Neuronal stem cell (in vitro differentiated cells): ENCODE measurements around the gene FSCN2.

Source experiments
- DNase-seq: peaks from one replicate; pipeline ENCODE4 v3.0.0-alpha.2; 2013; ENCODE audit warnings: low spot score
- H2AFZ ChIP-seq: one replicate; pipeline ENCODE4 v1.6.1; 2013; ENCODE audit warnings: mild to moderate bottlenecking, low read length, inconsistent platforms
- H2AK5ac ChIP-seq: 2 replicates; pipeline ENCODE4 v1.6.1; 2013; ENCODE audit warnings: low read depth, mild to moderate bottlenecking, inconsistent platforms, low read length, moderate library complexity, mixed read lengths
- H2BK120ac ChIP-seq: 2 replicates; pipeline ENCODE4 v1.6.1; 2013; ENCODE audit warnings: low read depth, mild to moderate bottlenecking, inconsistent platforms, low read length, moderate library complexity, mixed read lengths
- H2BK12ac ChIP-seq: one replicate; pipeline ENCODE4 v1.6.1; 2013; ENCODE audit warnings: low read length, inconsistent platforms
- H2BK15ac ChIP-seq: 2 replicates; pipeline ENCODE4 v1.6.1; 2013; ENCODE audit warnings: mild to moderate bottlenecking, low read length, inconsistent platforms, mixed read lengths
- H2BK5ac ChIP-seq: one replicate; pipeline ENCODE4 v1.6.1; 2013; ENCODE audit warnings: inconsistent platforms, mild to moderate bottlenecking, low read length, moderate library complexity
- H3K14ac ChIP-seq: one replicate; pipeline ENCODE4 v1.6.1; 2013; ENCODE audit warnings: low read length, inconsistent platforms
- H3K18ac ChIP-seq: 2 replicates; pipeline ENCODE4 v1.6.1; 2013; ENCODE audit warnings: low read length, inconsistent platforms
- H3K23ac ChIP-seq: 2 replicates; pipeline ENCODE4 v1.6.1; 2013; ENCODE audit warnings: low read depth, mild to moderate bottlenecking, mixed read lengths, low read length, inconsistent platforms; ENCODE audit not compliant: poor library complexity
- H3K27ac ChIP-seq: replicated peaks from 3 replicates; pipeline ENCODE4 v1.5.1; 2013; ENCODE audit warnings: low read length, inconsistent platforms
- H3K27me3 ChIP-seq, 3 experiments: 2 replicates each; pipeline ENCODE4 v1.6.1; 2013; ENCODE audit warnings: low read length in 3 of 3, mild to moderate bottlenecking in 2 of 3, inconsistent platforms in 1 of 3, low read depth in 1 of 3, mixed read lengths in 1 of 3, moderate library complexity in 1 of 3; ENCODE audit not compliant: control insufficient read depth in 3 of 3, insufficient read depth in 3 of 3
- H3K36me3 ChIP-seq, 2 donors: replicated peaks in 1 of 2; 2 replicates each; pipeline ENCODE4 v1.6.1; 2013; ENCODE audit warnings: low read length in 2 of 2; ENCODE audit not compliant: control insufficient read depth in 2 of 2, insufficient read depth in 2 of 2
- H3K4ac ChIP-seq: 2 replicates; pipeline ENCODE4 v1.6.1; 2013; ENCODE audit warnings: inconsistent platforms, mild to moderate bottlenecking, low read length, moderate library complexity
- H3K4me1 ChIP-seq, 2 donors: 1 replicate in 1 of 2; 2 replicates in 1 of 2; pipeline ENCODE4 v1.6.1; 2013; ENCODE audit warnings: low read length in 2 of 2, low read depth in 1 of 2; ENCODE audit not compliant: control insufficient read depth in 2 of 2, insufficient read depth in 1 of 2
- H3K4me2 ChIP-seq: one replicate; pipeline ENCODE4 v1.6.1; 2013; ENCODE audit warnings: mild to moderate bottlenecking, low read length, inconsistent platforms; ENCODE audit not compliant: insufficient read depth, poor library complexity, severe bottlenecking
- H3K4me3 ChIP-seq, 2 donors: 2 replicates each; pipeline ENCODE4 v1.5.1; 2013; ENCODE audit warnings: low read length in 2 of 2, mild to moderate bottlenecking in 2 of 2, inconsistent platforms in 1 of 2, moderate library complexity in 1 of 2
- H3K79me1 ChIP-seq: one replicate; pipeline ENCODE4 v1.6.1; 2013; ENCODE audit warnings: low read depth, mild to moderate bottlenecking, inconsistent platforms, low read length, moderate library complexity
- H3K9ac ChIP-seq: one replicate; pipeline ENCODE4 v1.6.1; 2013; ENCODE audit warnings: mild to moderate bottlenecking, low read depth, low read length, inconsistent platforms; ENCODE audit not compliant: poor library complexity
- H3K9me3 ChIP-seq, 2 donors: replicated peaks in 1 of 2; 2 replicates each; pipeline versions ENCODE3 to v1.6.1; 2013; ENCODE audit warnings: low read length in 2 of 2, mild to moderate bottlenecking in 2 of 2, inconsistent platforms in 1 of 2, low read depth in 1 of 2, mixed read lengths in 1 of 2, moderate library complexity in 1 of 2; ENCODE audit not compliant: control insufficient read depth in 2 of 2, insufficient read depth in 1 of 2
- H4K8ac ChIP-seq: one replicate; pipeline ENCODE4 v1.6.1; 2013; ENCODE audit warnings: low read depth, mild to moderate bottlenecking, inconsistent platforms, low read length, moderate library complexity
- H4K91ac ChIP-seq: one replicate; pipeline ENCODE4 v1.6.1; 2013; ENCODE audit warnings: low read length, low read depth, mild to moderate bottlenecking, inconsistent platforms; ENCODE audit not compliant: poor library complexity
- WGBS, 2 donors: extraction: QIAGEN DNeasy Blood & Tissue Kit; methylation state at CpG; one replicate each; pipeline ENCODE4 v1.1.7; 2013; ENCODE audit warnings: missing lambda C conversion rate in 2 of 2, mixed read lengths in 1 of 2; ENCODE audit not compliant: insufficient read length in 2 of 2, insufficient replicate concordance in 1 of 2; ENCODE audit errors: extremely low coverage in 2 of 2; 5-methylcytosine and 5-hydroxymethylcytosine counted together

FSCN2 gene

DNA sequence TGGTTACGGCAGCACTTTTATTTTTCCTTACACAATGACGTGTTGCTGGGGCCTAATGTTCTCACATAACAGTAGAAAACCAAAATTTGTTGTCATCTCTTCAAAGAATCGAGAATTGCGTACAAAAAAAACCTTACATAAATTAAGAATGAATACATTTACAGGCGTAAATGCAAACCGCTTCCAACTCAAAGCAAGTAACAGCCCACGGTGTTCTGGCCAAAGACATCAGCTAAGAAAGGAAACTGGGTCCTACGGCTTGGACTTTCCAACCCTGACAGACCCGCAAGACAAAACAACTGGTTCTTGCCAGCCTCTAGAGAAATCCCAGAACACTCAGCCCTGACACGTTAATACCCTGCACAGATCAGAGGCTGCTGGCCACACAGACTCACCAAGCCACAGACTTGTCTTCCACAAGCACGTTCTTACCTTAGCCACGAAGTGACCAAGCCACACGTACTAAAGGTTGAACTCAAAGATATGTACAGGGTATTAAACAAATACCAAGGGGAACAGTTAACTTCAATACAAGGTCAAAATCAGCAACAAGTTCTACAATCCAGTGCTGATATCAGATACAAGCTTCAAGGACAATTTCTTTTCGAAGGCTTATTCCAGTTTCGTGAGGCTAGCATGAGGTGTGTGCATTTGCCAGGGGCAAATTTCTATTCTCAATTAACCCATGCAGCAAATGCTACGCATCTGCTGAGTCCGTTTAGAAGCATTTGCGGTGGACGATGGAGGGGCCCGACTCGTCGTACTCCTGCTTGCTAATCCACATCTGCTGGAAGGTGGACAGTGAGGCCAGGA lies 18.0 kb upstream of the FSCN2 start:
- H2BK12ac ChIP-seq: no peak overlapping the region
- H2BK5ac ChIP-seq: no peak overlapping the region
- H2BK15ac ChIP-seq: no peak overlapping the region
- H4K91ac ChIP-seq: no peak overlapping the region
- H3K79me1 ChIP-seq: peaks cover 13% of the 10 kb centered on the region
- H3K14ac ChIP-seq: no peak overlapping the region
- H2AFZ ChIP-seq: no peak overlapping the region
- H4K8ac ChIP-seq: no peak overlapping the region
- H3K23ac ChIP-seq: peak overlapping the region; percentile 1
- peak overlapping the region; percentile 90 to 95 for H3K4me3 ChIP-seq
- peak overlapping the region; percentile 100 for H3K9ac ChIP-seq
- WGBS, 2 donors: no CpG with 5 or more reads among the region's 22 CpGs
- H3K18ac ChIP-seq: no peak overlapping the region
- DNase-seq: no peak
- no peak overlapping the region for H3K4ac ChIP-seq
- peaks cover 5 to 7% of the 10 kb centered on the region in 2 donors for H3K4me1 ChIP-seq
- H3K9me3 ChIP-seq: peaks cover 0 to 8% of the 10 kb centered on the region in 2 donors
- no peak overlapping the region for H2AK5ac ChIP-seq
- no peaks in the 10 kb centered on the region for H3K27me3 ChIP-seq
- peak overlapping the region; percentile 87 for H3K4me2 ChIP-seq
- H3K36me3 ChIP-seq: peaks cover 29 to 39% of the 10 kb centered on the region in 2 donors
- H2BK120ac ChIP-seq: no peak overlapping the region
- no peak overlapping the region for H3K27ac ChIP-seq

DNA sequence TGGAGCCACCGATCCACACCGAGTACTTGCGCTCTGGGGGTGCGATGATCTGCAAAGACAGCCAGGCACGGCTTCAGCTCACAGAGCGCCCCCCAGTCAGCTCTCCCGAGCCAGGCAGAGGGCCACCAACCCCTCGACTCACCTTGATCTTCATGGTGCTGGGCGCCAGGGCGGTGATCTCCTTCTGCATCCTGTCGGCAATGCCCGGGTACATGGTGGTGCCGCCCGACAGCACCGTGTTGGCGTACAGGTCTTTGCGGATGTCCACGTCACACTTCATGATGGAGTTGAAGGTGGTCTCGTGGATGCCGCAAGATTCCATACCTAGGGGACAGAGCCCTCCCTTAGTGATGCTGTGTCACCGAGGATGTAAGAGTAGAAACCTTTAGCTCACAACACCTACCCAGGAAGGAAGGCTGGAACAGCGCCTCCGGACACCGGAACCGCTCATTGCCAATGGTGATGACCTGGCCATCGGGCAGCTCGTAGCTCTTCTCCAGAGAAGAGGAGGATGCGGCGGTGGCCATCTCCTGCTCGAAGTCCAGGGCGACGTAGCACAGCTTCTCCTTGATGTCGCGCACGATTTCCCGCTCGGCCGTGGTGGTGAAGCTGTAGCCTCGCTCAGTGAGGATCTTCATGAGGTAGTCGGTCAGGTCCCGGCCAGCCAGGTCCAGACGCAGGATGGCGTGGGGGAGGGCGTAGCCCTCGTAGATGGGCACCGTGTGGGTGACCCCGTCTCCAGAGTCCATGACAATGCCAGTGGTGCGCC lies 17.2 kb upstream of the FSCN2 start:
- no peak overlapping the region for H3K27ac ChIP-seq

DNA sequence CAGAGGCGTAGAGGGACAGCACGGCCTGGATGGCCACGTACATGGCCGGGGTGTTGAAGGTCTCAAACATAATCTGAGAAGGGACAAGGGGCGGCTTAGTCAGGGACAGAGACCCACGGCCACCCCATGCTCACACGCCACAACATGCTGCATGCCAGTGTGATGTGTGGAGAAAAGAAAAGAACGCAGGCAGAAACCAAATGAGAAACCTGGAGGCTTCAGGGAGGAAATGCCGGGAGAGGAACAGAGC lies 16.7 kb upstream of the FSCN2 start:
- H3K36me3 ChIP-seq: peaks cover 29 to 39% of the 10 kb centered on the region in 2 donors
- peak overlapping the region; percentile 35 for H3K18ac ChIP-seq
- no peaks in the 10 kb centered on the region for H3K27me3 ChIP-seq
- WGBS, 2 donors: no CpG with 5 or more reads among the region's 9 CpGs
- peak overlapping the region; percentile 100 for H3K9ac ChIP-seq
- no peak overlapping the region for H4K91ac ChIP-seq
- H4K8ac ChIP-seq: no peak overlapping the region
- H3K14ac ChIP-seq: peak overlapping the region; percentile 12
- H3K23ac ChIP-seq: peak overlapping the region; percentile 100
- peaks cover 18% of the 10 kb centered on the region for H3K79me1 ChIP-seq
- no peak for DNase-seq
- H2BK12ac ChIP-seq: no peak overlapping the region
- H2BK15ac ChIP-seq: no peak overlapping the region
- peaks cover 0 to 8% of the 10 kb centered on the region in 2 donors for H3K9me3 ChIP-seq
- no peak overlapping the region for H3K27ac ChIP-seq
- no peak overlapping the region for H2BK5ac ChIP-seq
- H2AK5ac ChIP-seq: no peak overlapping the region
- H3K4me1 ChIP-seq: peaks cover 11 to 16% of the 10 kb centered on the region in 2 donors
- H3K4ac ChIP-seq: no peak overlapping the region
- no peak overlapping the region for H2AFZ ChIP-seq
- H3K4me3 ChIP-seq: peak overlapping the region; percentile 90 to 95
- no peak overlapping the region for H2BK120ac ChIP-seq
- peak overlapping the region; percentile 87 for H3K4me2 ChIP-seq

More for the DNA sequence above, 17.2 kb upstream of the FSCN2 start:
- Histone ChIP-seq H3K4me3 (peak overlapping the region; percentile 90 to 95), H2AK5ac (no peak overlapping the region), H3K9ac (peak overlapping the region; percentile 100), H3K18ac (peak overlapping the region; percentile 35), H2BK12ac (no peak overlapping the region), H4K8ac (no peak overlapping the region), H2BK120ac (no peak overlapping the region), H3K79me1 (peaks cover 17% of the 10 kb centered on the region), H3K23ac (peak overlapping the region; percentile 1), H2AFZ (no peak overlapping the region), H3K4ac (no peak overlapping the region), H3K14ac (no peak overlapping the region), H2BK15ac (no peak overlapping the region), H3K4me2 (peak overlapping the region; percentile 87), H3K27me3 (no peaks in the 10 kb centered on the region), H3K36me3 (peaks cover 29 to 39% of the 10 kb centered on the region in 2 donors), H3K4me1 (peaks cover 10 to 11% of the 10 kb centered on the region in 2 donors), H3K9me3 (peaks cover 0 to 8% of the 10 kb centered on the region in 2 donors), H4K91ac (no peak overlapping the region), H2BK5ac (no peak overlapping the region)
- WGBS, 2 donors: no CpG with 5 or more reads among the region's 48 CpGs
- no peak for DNase-seq
